ENCODE results near the gene FCHSD2. TPM values are rescaled to one million over a fixed set of nuclear protein-coding genes. Genes with fewer than 3 reads are reported as not detected.

The FCHSD2 gene
- total RNA-seq, 2 donors from 2014 or later = 14.0 to 17.6 TPM

DNA sequence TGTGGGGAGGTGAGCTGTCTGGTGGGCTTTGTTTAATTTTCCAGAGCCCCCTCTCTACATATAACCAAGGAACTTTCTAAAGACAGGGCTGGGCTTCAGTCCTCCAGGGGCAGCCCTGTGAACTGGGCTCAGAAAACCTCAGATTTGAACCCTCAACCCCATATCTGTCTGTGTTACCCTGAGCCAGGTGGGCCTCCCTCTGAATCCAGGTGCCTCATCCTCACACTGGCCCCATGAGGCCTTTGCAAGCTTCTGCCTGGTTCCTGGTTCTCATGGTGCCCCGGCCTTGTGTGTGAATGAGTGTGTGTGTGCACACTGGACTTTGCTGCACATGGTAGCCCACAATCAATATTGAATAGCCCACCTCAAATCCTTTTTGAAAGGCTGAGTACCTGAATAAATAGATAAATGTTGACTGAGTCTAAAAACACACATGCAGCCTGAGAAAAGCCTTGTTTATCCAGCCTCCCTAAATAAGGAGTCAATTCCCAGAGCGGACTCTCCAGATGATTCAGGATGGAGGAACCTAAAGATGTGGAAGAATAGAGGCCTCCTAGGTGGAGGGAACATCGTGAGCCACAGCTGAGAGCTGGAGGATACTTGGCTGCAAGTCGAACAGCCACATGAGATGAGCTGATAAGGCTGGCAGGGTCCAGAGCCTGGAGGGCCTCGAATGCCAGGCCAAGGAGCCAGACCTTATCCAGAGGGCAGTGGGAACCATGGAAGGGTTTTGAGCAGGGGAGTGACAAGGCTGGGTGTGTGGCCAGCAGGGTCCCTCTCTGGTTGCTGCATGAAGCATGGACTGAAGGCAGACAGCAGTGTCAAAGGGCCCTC is 47.8 kb upstream of the FCHSD2 start:
- WGBS, 2 experiments (ENCODE audit: insufficient coverage in 1 of 2, insufficient read length in 1 of 2) = 84 to 92% methylated on average over 3 to 4 of the region's 5 CpGs
- Histone ChIP-seq H3K9ac (ENCODE audit: extremely low read depth, low read length, poor library complexity, severe bottlenecking) (no peak overlapping the region), H3K9me3 (ENCODE audit: control insufficient read depth, low read length) (no peaks in the 10 kb centered on the region), H3K4me1 (ENCODE audit: control insufficient read depth, insufficient read depth, low read length) (no peaks in the 10 kb centered on the region), H3K4me3 (ENCODE audit: low read length) (no peak overlapping the region), H3K36me3 (ENCODE audit: control insufficient read depth, insufficient read depth, low read length) (no peaks in the 10 kb centered on the region), H3K27me3 (ENCODE audit: control insufficient read depth, insufficient read depth, low read length, poor library complexity, severe bottlenecking) (no peaks in the 10 kb centered on the region), H3K27ac (ENCODE audit: low read depth, low read length) (no peak overlapping the region)
- DNase-seq = no peak
- Mint-ChIP-seq H3K27ac (no peak overlapping the region), H3K9me3 (no peaks in the 10 kb centered on the region), H3K4me1 (no peaks in the 10 kb centered on the region), H3K27me3 (ENCODE audit: insufficient read depth) (no peaks in the 10 kb centered on the region), H3K36me3 (ENCODE audit: low read depth) (no peaks in the 10 kb centered on the region), H3K4me3 (no peak overlapping the region)
- no peak for TF ChIP-seq CTCF (conservative IDR thresholded peaks at IDR 0.05)

DNA sequence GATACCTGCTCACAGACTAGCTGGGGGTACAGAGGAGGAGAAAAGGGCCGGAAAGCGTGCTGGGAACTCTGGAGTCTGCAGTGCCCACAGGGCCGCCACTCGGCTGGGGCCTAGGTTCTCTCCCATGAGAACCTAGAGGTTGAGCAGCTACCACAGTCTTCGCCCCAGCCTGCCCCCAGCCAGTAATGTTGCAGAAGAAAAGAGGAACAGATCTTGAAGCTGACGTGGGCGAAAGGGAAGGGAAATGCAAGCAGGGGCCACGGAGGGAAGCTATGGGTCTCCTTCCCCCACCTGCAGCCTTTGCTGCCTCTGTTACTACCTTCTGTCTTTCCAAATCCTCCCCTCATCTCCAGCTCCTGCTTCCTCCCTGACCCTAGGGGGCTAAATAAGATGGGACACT is 47.2 kb upstream of the FCHSD2 start:
- no peaks in the 10 kb centered on the region for H3K4me1 ChIP-seq (ENCODE audit: control insufficient read depth, insufficient read depth, low read length)
- H3K9ac ChIP-seq (ENCODE audit: extremely low read depth, low read length, poor library complexity, severe bottlenecking) = no peak overlapping the region
- no peaks in the 10 kb centered on the region for H3K36me3 ChIP-seq (ENCODE audit: control insufficient read depth, insufficient read depth, low read length)
- TF ChIP-seq CTCF (conservative IDR thresholded peaks at IDR 0.05) = no peak
- Mint-ChIP-seq H3K4me3 (no peak overlapping the region), H3K27ac (no peak overlapping the region), H3K36me3 (ENCODE audit: low read depth) (no peaks in the 10 kb centered on the region), H3K4me1 (no peaks in the 10 kb centered on the region), H3K27me3 (ENCODE audit: insufficient read depth) (no peaks in the 10 kb centered on the region), H3K9me3 (no peaks in the 10 kb centered on the region)
- no peaks in the 10 kb centered on the region for H3K9me3 ChIP-seq (ENCODE audit: control insufficient read depth, low read length)
- 79 to 100% methylated on average over 1 to 8 of the region's 8 CpGs for WGBS, 2 experiments (ENCODE audit: insufficient coverage in 1 of 2, insufficient read length in 1 of 2)
- H3K4me3 ChIP-seq (ENCODE audit: low read length) = no peak overlapping the region
- no peak overlapping the region for H3K27ac ChIP-seq (ENCODE audit: low read depth, low read length)
- no peaks in the 10 kb centered on the region for H3K27me3 ChIP-seq (ENCODE audit: control insufficient read depth, insufficient read depth, low read length, poor library complexity, severe bottlenecking)
- DNase-seq = no peak

DNA sequence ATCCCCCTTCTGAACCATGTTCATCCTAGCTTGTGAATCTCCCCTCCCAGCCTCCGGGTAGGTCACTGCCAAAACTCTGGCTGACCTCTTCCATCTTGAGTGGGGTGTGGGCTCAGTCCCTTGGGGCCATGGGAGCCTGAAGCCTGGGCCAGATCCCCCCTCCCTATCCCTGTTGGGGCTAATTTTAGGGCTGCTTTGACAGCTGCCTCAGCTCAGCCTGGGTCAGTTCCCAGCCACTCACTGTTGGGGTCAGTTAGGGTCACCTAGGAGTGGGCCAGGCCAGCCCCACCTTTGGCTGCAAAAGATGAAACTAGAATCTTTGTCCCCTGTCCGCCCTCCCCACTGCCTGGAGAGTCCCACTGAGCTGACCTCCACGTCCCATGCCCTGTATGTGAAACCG is 46.2 kb upstream of the FCHSD2 start:
- Histone ChIP-seq H3K27ac (ENCODE audit: low read depth, low read length) (no peak overlapping the region), H3K36me3 (ENCODE audit: control insufficient read depth, insufficient read depth, low read length) (no peaks in the 10 kb centered on the region), H3K9ac (ENCODE audit: extremely low read depth, low read length, poor library complexity, severe bottlenecking) (no peak overlapping the region), H3K4me3 (ENCODE audit: low read length) (no peak overlapping the region), H3K4me1 (ENCODE audit: control insufficient read depth, insufficient read depth, low read length) (no peaks in the 10 kb centered on the region), H3K9me3 (ENCODE audit: control insufficient read depth, low read length) (no peaks in the 10 kb centered on the region), H3K27me3 (ENCODE audit: control insufficient read depth, insufficient read depth, low read length, poor library complexity, severe bottlenecking) (no peaks in the 10 kb centered on the region)
- Mint-ChIP-seq H3K9me3 (no peaks in the 10 kb centered on the region), H3K27me3 (ENCODE audit: insufficient read depth) (no peaks in the 10 kb centered on the region), H3K4me1 (no peaks in the 10 kb centered on the region), H3K36me3 (ENCODE audit: low read depth) (no peaks in the 10 kb centered on the region), H3K27ac (no peak overlapping the region), H3K4me3 (no peak overlapping the region)
- DNase-seq = no peak
- WGBS, 2 experiments (ENCODE audit: insufficient coverage in 1 of 2, insufficient read length in 1 of 2) = 88 to 93% methylated on average over 3 to 4 of the region's 4 CpGs
- TF ChIP-seq CTCF (conservative IDR thresholded peaks at IDR 0.05) = no peak
